Measurements from ENCODE around the gene LRP1-AS.

DNA sequence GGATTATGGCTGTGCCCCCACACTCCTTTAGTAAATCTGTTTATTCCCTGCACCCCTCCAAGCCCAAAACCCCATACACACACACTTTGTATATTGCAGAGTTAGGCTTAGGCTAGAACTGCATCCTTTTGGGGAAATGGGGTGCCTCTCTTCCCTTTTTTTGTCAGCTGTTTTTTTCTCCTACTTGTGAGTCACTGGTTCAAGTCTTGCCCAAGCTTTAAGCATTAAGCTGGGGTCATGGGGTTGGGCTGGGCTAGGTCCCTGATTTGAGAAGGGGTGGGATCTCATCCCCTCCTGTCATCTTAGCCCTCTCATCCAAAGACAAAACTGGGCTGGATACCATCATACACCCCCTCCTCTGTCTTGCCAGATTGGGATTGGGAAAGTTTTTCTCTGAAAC lies 17.5 kb downstream of the LRP1-AS start:
- TF ChIP-seq CTCF (IDR thresholded peaks at IDR 0.05; ENCODE audit: borderline replicate concordance, extremely low read depth, low read length, poor library complexity, severe bottlenecking) (no peak), EZH2 (IDR thresholded peaks at IDR 0.05; ENCODE audit: borderline replicate concordance, low read depth, low read length, severe bottlenecking) (no peak)

Data from DND-41 (cell line).